Activated naive CD8-positive, alpha-beta T cell (primary cell): ENCODE data around the gene CEMIP.

ENCODE experiments used
- H3K27ac Mint-ChIP-seq: one replicate; pipeline ENCODE4 v1.8.0; 2021; ENCODE audit warnings: mixed read lengths
- H3K27me3 Mint-ChIP-seq: one replicate; pipeline ENCODE4 v1.8.0; 2021; ENCODE audit warnings: mixed read lengths
- H3K36me3 Mint-ChIP-seq: one replicate; pipeline ENCODE4 v1.8.0; 2021; ENCODE audit warnings: mixed read lengths
- H3K4me1 Mint-ChIP-seq: one replicate; pipeline ENCODE4 v1.8.0; 2021; ENCODE audit warnings: low read depth, mixed read lengths
- H3K4me3 Mint-ChIP-seq: one replicate; pipeline ENCODE4 v1.8.0; 2021; ENCODE audit warnings: mild to moderate bottlenecking, mixed read lengths
- H3K9me3 Mint-ChIP-seq: one replicate; pipeline ENCODE4 v1.8.0; 2021; ENCODE audit warnings: low read depth, mixed read lengths

CEMIP gene

DNA sequence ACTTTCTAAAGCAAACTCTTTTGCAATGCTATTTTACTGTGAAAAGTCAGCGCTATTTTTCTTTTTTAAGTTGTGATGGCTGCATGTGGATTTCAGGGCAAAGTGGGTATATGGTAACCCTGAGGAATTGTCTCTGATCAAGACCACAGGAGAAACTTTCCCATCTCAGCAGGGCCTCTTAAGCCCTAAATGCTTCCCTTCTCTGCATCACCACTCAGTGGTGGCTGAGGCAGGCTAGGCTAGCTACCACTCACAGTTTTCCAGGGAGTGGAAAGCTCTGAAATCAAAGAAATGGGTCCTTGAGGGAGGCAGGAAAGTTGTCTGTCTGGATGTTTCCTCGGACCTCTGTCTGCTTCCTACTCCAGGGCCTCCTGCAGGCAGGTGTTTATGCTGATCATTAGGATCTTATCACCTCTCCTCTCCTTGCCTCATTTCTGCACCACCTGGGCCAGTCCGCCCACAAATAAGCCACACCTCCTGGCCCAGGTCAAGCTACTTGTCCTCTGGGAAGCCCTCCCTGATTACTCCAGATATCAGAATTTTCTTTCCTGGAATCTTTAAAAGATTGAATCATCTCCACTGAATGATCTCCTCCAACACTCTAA, 37.0 kb downstream of the CEMIP start:
- H3K27me3 Mint-ChIP-seq: peaks cover 14% of the 10 kb centered on the region
- no peak overlapping the region for H3K4me3 Mint-ChIP-seq
- H3K4me1 Mint-ChIP-seq: no peaks in the 10 kb centered on the region
- no peak overlapping the region for H3K27ac Mint-ChIP-seq
- H3K9me3 Mint-ChIP-seq: no peaks in the 10 kb centered on the region
- H3K36me3 Mint-ChIP-seq: no peaks in the 10 kb centered on the region

DNA sequence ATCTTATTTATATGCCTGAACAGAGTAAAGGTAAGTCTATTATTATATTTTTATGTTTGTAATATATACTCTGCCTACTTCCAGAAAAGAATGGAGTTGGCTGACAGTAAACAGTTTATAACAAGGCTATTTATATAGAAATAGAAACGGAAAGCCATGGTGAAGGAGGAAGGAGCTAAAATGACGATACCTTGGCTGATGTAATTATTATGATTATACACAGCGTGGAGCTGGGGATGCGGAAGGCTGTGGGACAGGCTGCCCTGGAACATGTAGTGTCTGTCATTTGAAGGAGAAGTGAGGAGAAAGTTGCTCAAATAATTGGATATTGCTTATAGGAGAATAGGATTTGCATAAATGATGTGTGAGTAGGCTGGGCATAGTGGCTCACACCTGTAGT, 37.8 kb downstream of the CEMIP start:
- H3K9me3 Mint-ChIP-seq: no peaks in the 10 kb centered on the region
- H3K27me3 Mint-ChIP-seq: peaks cover 15% of the 10 kb centered on the region

DNA sequence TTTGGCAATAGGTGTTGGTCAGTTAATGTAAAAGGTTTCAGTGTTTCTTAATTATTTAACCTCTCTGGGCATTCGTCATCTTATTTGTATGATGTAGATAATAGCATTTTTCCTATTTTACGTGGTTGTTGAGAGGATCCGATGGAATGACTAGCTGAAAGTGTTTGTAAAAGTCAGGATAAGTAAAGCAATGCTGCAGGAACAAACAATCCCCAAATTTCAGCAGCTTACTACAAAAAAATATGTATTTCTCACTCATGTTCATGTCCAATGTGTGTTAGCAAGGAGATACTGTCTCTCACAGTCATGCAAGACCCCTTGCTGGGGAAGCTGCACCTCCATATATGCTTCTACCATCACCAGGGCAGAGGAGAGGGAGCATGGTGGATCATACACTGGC, 38.7 kb downstream of the CEMIP start:
- H3K9me3 Mint-ChIP-seq: no peaks in the 10 kb centered on the region
- H3K36me3 Mint-ChIP-seq: no peaks in the 10 kb centered on the region
- H3K4me3 Mint-ChIP-seq: no peak overlapping the region
- H3K27me3 Mint-ChIP-seq: peaks cover 15% of the 10 kb centered on the region
- no peaks in the 10 kb centered on the region for H3K4me1 Mint-ChIP-seq
- H3K27ac Mint-ChIP-seq: no peak overlapping the region

More for the DNA sequence above, 37.8 kb downstream of the CEMIP start:
- Mint-ChIP-seq H3K36me3 (no peaks in the 10 kb centered on the region), H3K27ac (no peak overlapping the region), H3K4me1 (no peaks in the 10 kb centered on the region), H3K4me3 (no peak overlapping the region)

DNA sequence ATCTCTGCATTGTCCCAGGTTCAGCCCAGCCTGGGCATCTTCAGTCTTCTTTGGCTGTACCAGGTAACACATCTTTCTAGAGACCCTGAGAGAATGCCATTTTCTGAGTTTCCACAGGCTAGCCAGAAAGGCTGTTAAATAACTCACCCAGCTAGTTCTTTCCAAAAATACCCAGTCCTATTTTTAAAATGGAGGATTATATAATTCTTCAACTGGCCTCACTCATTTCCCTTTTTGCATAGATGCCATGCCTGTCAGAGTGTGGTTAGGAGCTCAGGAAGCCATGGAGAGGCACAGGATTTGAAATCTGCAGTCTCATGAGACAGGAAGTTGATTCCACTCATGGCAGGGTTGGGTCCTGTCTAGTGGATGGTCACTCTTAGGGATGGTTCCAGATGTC, 39.8 kb downstream of the CEMIP start:
- Mint-ChIP-seq H3K27ac (no peak overlapping the region), H3K4me1 (no peaks in the 10 kb centered on the region), H3K36me3 (no peaks in the 10 kb centered on the region), H3K4me3 (no peak overlapping the region), H3K9me3 (no peaks in the 10 kb centered on the region), H3K27me3 (peaks cover 15% of the 10 kb centered on the region)

DNA sequence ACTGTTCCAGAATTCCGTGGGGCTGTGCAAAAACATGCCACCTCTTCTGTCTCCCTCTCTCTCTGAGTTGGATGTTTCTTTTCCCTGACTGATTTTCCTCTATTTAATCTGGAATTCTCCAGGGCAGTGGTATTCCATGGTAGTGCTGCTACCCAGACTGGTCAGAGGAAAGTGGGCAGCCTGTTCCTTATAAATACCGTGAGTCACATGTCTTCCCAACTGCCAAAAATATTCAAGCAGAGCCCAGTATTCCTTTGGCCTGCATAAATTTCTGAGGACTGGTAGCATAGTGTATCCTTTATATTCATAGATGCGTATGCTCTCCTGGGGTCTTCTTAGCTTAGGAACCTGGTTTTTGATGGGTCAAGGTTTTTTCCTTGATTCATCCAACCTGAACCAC, 40.9 kb downstream of the CEMIP start:
- H3K27ac Mint-ChIP-seq: no peak overlapping the region
- peaks cover 15% of the 10 kb centered on the region for H3K27me3 Mint-ChIP-seq
- no peaks in the 10 kb centered on the region for H3K9me3 Mint-ChIP-seq
- no peak overlapping the region for H3K4me3 Mint-ChIP-seq
- no peaks in the 10 kb centered on the region for H3K4me1 Mint-ChIP-seq
- no peaks in the 10 kb centered on the region for H3K36me3 Mint-ChIP-seq

- Mint-ChIP-seq H3K36me3 (no peaks in the 10 kb centered on the region), H3K9me3 (no peaks in the 10 kb centered on the region), H3K27ac (no peak overlapping the region), H3K4me3 (no peak overlapping the region), H3K4me1 (no peaks in the 10 kb centered on the region), H3K27me3 (peaks cover 9% of the 10 kb centered on the region)
Observed at GRCh38 chr15:80822256-80822655, 43.1 kb downstream of the CEMIP start.

DNA sequence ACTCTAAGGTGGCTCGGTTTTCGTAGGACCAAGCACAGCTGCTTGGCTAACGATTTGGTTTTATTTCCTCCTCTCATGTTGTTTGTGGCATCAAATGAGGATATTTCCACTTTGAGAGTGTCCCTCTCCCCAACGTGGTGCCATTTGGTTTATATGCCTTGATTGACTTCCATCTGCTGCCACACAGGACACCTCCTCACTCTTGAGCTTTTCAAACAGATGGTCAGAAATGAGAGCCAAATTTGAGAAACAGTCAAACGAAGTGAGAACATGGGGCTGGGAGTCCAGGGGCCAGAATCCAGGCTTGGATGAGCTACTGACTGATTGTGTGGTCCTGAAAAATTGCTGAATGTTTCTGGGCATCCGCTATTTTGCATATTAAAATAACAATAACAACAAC, 43.5 kb downstream of the CEMIP start:
- no peaks in the 10 kb centered on the region for H3K36me3 Mint-ChIP-seq
- H3K4me1 Mint-ChIP-seq: no peaks in the 10 kb centered on the region
- H3K27ac Mint-ChIP-seq: no peak overlapping the region
- no peak overlapping the region for H3K4me3 Mint-ChIP-seq
- H3K9me3 Mint-ChIP-seq: no peaks in the 10 kb centered on the region
- H3K27me3 Mint-ChIP-seq: peaks cover 7% of the 10 kb centered on the region

DNA sequence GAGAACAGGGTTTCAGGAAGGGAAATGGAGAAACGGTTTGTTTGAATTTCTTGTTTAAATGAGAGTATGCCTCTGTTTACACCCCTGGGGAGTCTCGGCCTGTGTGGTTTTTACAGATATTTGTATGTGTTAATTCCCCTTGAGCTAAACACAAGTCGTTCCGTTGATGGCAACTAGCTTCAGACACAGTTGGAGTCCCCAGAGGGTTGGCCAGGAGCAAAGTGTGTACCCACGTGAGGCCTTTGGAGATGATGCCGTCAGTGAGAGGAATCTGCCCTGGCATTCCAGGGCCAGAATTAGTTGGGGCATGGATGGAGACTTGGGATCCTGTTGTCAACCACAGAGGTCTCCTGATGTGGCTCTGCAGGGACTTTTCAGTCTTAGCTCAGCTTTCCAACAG, 44.0 kb downstream of the CEMIP start:
- no peak overlapping the region for H3K27ac Mint-ChIP-seq
- H3K36me3 Mint-ChIP-seq: no peaks in the 10 kb centered on the region
- H3K4me3 Mint-ChIP-seq: no peak overlapping the region
- H3K27me3 Mint-ChIP-seq: peaks cover 4% of the 10 kb centered on the region
- H3K9me3 Mint-ChIP-seq: no peaks in the 10 kb centered on the region
- H3K4me1 Mint-ChIP-seq: no peaks in the 10 kb centered on the region

DNA sequence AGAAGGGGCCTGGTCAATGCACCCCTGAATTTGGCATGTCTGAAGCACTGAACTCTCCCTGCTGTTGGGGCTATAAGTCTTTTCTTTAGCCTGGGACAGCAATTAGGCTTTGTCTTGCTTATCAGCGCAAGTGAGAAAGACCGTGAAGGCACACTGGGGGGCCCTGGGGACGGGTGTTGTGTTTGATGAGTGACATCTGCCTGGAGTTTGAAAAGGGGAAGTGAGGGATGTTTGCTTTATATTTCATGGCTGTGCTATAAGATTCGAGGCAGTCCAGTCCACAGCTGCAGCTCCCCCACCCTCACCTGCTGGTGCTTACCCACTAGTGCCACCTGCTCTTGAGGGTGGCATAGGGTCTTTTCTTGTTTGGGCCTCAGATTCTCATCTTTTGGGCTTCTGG, 44.8 kb downstream of the CEMIP start:
- H3K27me3 Mint-ChIP-seq: peaks cover 4% of the 10 kb centered on the region

GRCh38 chr15:80825361-80826030, 46.3 kb downstream of the CEMIP start:
- no peak overlapping the region for H3K27ac Mint-ChIP-seq
- peaks cover 4% of the 10 kb centered on the region for H3K27me3 Mint-ChIP-seq

More for the DNA sequence above, 44.8 kb downstream of the CEMIP start:
- H3K36me3 Mint-ChIP-seq: no peaks in the 10 kb centered on the region
- no peak overlapping the region for H3K4me3 Mint-ChIP-seq
- no peaks in the 10 kb centered on the region for H3K9me3 Mint-ChIP-seq
- no peaks in the 10 kb centered on the region for H3K4me1 Mint-ChIP-seq
- H3K27ac Mint-ChIP-seq: no peak overlapping the region

DNA sequence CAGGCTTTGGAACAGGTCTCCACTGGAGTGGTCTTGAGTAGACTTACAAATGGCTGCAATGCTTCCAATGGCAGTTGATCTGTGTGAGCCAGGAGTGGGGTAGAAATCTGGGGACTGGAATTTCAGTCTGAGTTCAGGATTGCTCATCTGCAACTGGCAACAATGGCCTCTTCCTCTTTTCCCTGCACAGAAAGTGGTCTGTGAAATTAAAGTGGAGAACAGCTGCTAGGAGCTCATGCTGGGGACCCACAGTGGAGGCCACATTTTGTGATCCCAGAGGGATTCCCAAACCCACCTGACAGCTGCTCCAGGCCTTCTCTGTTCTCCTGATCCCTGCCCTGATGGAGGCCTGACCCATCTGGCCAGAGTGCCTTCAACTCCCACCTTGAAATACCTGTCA, 49.6 kb downstream of the CEMIP start:
- H3K9me3 Mint-ChIP-seq: no peaks in the 10 kb centered on the region
- no peaks in the 10 kb centered on the region for H3K36me3 Mint-ChIP-seq
- H3K4me1 Mint-ChIP-seq: no peaks in the 10 kb centered on the region
- H3K27ac Mint-ChIP-seq: no peak overlapping the region
- no peak overlapping the region for H3K4me3 Mint-ChIP-seq
- no peaks in the 10 kb centered on the region for H3K27me3 Mint-ChIP-seq

More at GRCh38 chr15:80825361-80826030, 46.3 kb downstream of the CEMIP start:
- no peaks in the 10 kb centered on the region for H3K36me3 Mint-ChIP-seq
- H3K4me1 Mint-ChIP-seq: no peaks in the 10 kb centered on the region
- H3K9me3 Mint-ChIP-seq: no peaks in the 10 kb centered on the region
- no peak overlapping the region for H3K4me3 Mint-ChIP-seq

GRCh38 chr15:80830677-80831076, 51.5 kb downstream of the CEMIP start:
- H3K36me3 Mint-ChIP-seq: no peaks in the 10 kb centered on the region
- H3K9me3 Mint-ChIP-seq: no peaks in the 10 kb centered on the region
- H3K4me1 Mint-ChIP-seq: no peaks in the 10 kb centered on the region
- no peak overlapping the region for H3K27ac Mint-ChIP-seq
- no peaks in the 10 kb centered on the region for H3K27me3 Mint-ChIP-seq
- H3K4me3 Mint-ChIP-seq: no peak overlapping the region

DNA sequence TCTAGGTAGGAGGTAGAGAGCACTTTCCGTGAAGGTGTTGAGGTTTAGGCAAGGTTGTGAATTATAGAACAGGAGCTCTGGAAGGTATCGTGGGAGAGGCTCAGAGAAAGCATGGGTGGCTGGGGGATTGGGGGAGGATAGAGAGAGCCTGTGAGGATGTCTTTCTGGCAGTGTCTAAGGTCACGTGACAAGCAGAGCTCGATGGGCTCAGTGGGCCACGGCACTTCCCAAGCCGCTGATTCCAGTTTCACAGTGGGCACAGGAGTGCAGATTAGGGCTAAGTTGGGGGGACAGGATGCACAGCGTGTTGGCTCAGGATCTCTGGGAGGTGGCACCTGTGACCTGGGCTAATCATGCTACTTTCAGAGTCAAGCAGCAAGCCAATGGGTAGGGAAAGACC, 52.0 kb downstream of the CEMIP start:
- Mint-ChIP-seq H3K27me3 (no peaks in the 10 kb centered on the region), H3K4me1 (no peaks in the 10 kb centered on the region), H3K4me3 (no peak overlapping the region), H3K36me3 (no peaks in the 10 kb centered on the region), H3K27ac (no peak overlapping the region), H3K9me3 (no peaks in the 10 kb centered on the region)

DNA sequence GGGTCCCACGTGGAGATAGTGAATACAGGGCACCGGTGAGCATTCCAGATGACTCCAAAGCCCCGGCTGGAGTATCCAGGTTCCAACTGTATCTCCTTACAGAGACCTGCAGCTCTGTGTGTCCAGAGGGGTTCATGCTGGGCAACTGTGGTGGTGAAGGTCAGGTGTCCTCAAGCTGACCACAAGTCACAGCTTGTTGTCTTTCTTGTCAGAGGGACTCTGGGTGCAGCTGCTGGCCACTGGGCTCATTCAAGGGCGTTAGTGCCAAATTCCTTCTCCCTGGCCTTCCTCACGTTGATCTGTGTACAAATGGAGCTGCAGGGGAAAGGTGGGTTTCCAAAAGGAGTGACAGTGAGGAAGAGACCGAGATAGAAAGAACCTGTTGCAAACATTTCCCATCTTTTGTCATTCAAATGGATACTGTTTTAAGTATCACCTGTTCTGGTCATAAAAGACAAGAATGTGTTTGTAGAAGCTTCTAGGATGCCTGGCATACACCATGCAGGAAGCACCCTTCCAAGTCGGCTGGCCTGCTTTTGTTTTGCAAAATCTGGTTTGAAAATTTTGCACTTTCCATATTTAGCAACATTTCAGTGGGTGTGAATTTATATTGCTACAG, 52.5 kb downstream of the CEMIP start:
- H3K27me3 Mint-ChIP-seq: no peaks in the 10 kb centered on the region
- H3K9me3 Mint-ChIP-seq: no peaks in the 10 kb centered on the region
- no peak overlapping the region for H3K27ac Mint-ChIP-seq
- no peaks in the 10 kb centered on the region for H3K36me3 Mint-ChIP-seq
- H3K4me1 Mint-ChIP-seq: no peaks in the 10 kb centered on the region
- H3K4me3 Mint-ChIP-seq: no peak overlapping the region

GRCh38 chr15:80832686-80833085, 53.5 kb downstream of the CEMIP start:
- Mint-ChIP-seq H3K4me1 (no peaks in the 10 kb centered on the region), H3K9me3 (no peaks in the 10 kb centered on the region), H3K27ac (no peak overlapping the region), H3K27me3 (no peaks in the 10 kb centered on the region), H3K4me3 (no peak overlapping the region), H3K36me3 (no peaks in the 10 kb centered on the region)

GRCh38 chr15:80834402-80834801, 55.2 kb downstream of the CEMIP start:
- peaks cover 5% of the 10 kb centered on the region for H3K27me3 Mint-ChIP-seq
- H3K9me3 Mint-ChIP-seq: no peaks in the 10 kb centered on the region
- H3K4me1 Mint-ChIP-seq: no peaks in the 10 kb centered on the region

More at GRCh38 chr15:80834402-80834801, 55.2 kb downstream of the CEMIP start:
- peak overlapping the region; percentile 10 for H3K27ac Mint-ChIP-seq
- no peak overlapping the region for H3K4me3 Mint-ChIP-seq
- no peaks in the 10 kb centered on the region for H3K36me3 Mint-ChIP-seq
